Activated CD4-positive, alpha-beta T cell treated with anti-CD3 and anti-CD28 coated beads for 24 hours (primary cell): Measurements from ENCODE around the gene MED27.
"Not testable (repeated sequence)": the region's sequence is repeated elsewhere in the genome, so short reads cannot be mapped to it uniquely, and the experiment has no call there.

Source experiments
- DNase-seq, 2 donors: peaks; one replicate each; pipeline ENCODE4 v3.0.0-alpha.2; 2020; ENCODE audit warnings: low read depth in 2 of 2

The MED27 gene

DNA sequence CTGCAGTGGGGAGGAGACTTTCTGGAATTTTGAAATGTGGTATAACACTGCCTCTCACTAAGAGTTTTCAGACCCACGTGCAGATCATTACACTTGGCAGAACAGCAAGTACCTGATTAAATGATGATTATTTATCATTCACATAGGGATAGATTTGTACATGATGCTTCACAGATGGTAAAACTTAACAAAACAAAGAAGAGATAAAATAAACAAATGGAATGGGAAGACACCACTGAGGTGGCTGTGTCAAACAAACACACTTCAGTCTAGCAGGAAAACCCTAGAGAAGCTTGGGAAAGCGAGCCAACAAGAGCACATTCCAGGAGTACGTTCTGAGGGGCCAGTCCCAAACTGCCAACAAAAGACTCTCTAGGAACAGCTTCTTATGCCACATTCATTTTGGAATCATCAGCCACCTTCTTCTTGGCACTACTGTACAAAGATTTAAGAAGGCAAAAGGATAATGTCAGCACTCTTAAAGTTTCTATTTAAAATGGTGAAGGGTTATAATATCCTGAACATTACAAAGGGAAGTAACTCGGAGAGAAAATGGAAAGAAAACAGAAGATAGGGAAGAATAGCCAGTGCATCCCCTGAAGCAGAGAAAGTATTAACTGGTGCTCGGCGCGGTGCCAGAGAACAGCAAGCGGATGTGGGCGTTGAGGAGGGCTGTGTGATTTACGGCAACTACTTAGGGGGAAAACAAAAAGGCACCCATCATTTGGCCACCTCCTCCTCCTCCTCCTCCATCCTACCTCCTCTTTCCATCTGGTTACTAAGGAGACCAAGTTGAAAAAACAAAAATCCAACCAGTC lies 1.6 kb downstream of the MED27 start:
- peak in 1 of 2 donors; percentile 6 for DNase-seq

DNA sequence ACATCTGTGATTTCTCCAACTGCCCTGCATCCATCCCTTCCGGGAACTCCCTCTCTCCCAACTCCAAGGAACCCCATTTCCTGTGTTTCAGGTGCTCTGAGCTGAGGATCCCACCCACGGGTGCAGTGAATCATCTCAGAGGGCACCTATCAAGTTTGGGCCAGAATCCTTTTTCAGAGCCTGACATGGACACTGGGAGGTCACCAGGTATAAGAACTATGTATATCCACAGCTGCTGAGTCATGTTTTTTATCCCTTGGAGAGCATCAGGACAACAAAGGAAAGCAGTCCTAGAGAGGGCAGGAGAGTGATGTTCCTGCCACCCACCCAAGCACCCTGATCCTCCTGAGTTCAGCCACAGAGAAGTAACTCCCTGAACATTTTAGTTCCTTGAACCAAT lies 3.8 kb downstream of the MED27 start:
- no peak for DNase-seq

- no peak for DNase-seq
These were observed 4.9 kb downstream of the MED27 start for GRCh38 chr9:132074736-132075135.

DNA sequence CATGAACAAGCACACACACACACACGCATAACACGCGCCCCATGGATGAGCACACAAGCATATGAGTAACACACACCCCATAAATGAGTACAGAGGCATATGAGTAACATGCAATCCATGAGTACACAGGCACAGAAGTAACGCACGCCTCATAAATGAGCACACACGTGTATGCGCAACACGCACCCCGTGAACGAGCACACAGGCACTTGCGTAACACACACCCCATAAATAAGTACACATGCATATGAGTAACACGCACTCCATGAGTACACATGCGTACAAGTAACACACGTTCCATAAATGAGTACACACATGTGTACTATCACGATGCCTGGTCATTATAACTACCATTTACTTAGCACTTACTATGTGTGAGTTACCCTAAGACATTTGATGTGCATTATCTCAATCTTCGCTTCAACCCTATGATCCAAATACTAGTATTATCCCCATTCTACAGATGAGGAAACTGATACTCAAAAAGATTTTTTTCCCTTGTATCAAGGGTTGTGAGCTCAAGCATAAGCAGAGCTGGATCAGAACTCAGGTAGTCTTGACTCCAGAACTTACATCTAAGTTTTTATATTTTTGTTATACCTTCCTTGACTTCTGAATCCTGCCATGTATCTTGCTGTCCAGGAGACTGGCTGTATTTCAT lies 7.7 kb downstream of the MED27 start:
- no peak for DNase-seq

- DNase-seq, result no peak
These were observed 10.4 kb downstream of the MED27 start for GRCh38 chr9:132069046-132069898.

DNA sequence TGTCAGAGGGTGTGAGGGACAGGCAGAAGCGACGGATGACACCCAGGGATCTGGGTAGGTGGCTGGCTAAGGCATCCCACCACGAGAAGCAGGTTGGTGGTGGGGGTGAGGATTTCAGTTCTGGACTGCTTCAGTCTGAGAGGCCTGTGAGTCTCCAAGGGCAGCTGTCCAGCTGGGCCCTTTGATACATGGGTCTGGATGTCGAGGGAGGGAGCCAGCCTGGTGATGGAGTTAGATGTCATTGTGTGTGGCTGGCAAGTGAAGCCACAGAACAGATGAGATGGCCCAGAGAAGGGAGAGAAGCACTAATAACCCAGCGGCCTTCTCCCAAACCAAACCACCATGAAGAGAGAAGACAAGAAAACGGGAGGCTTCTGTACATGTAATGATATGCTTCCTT lies 11.1 kb downstream of the MED27 start:
- no peak for DNase-seq

DNA sequence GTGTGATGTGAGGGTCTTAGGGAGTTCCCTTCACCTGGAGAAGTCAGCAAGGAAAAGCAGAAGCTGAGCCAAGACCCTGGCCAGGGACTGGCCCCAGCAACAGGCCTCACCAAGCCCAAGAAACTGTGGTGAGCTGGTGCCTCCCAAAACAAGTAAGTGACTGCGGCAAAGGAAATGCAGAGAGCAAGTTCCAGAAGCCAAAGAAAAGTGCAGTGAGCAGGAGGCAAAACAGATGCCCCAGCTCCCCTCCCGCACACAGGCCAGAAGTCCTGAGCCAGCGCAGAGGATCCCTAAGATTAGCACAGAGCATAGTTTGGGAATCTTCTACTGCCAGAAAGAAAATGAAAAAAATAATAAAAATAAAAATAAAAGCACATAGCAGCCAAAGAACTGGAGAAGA lies 13.2 kb downstream of the MED27 start:
- DNase-seq, result no peak

DNA sequence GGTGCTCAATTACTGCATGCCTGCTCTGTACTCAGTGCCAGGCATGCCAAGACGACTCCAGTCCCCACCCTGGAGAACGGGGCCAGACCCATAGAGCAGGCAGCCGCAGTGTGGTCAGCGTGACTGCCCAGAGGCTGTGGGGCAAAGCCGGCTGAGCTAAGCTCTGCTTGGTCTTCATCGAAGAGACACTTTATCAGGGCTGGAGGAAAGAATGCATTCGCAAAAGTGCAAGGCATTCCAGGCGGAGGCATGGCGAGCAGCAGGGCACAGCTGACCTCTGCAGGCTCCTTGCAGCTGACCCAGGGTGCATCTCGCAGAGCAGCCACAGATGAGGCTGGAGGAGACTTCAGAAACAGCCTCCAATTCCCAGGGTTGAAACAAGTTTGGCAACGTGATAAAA lies 13.6 kb downstream of the MED27 start:
- DNase-seq, result no peak

DNA sequence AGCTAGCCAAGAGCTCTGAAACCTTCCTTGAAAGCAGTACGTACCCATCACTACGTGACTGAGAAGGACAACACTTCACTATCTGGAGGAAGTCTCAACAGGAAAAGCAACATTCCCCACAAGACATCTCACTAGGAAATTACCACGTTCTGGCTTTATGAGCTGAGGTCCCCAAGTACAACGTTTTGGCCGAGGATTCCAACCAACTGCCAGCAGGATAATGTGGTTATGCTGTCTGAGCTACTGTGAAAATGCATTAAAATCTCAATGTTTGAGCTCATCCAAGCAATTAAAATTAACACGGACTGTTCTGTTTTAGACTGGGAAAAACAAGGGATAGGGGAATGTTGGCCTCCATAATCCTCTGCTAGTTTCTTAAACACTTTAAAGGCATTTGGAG lies 16.4 kb downstream of the MED27 start:
- no peak for DNase-seq

DNA sequence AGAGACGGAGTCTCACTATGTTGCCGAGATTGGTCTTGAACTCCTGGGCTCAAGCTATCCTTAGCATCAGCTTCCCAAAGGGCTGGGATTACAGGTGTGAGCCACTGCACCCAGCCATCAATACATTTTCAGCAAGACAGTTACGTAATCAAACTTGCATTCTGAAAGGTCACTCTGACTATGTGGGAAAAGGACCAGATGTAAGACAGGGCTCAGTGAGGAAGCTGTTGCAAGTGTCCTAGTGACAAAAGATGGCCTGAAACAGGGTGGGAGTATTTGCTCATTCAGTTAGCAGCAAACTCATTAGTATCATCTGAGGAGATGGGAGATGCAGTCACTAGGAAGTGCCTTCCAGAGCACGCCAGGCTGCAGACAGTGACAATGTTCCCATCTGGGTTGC lies 16.9 kb downstream of the MED27 start:
- DNase-seq, result no peak

DNA sequence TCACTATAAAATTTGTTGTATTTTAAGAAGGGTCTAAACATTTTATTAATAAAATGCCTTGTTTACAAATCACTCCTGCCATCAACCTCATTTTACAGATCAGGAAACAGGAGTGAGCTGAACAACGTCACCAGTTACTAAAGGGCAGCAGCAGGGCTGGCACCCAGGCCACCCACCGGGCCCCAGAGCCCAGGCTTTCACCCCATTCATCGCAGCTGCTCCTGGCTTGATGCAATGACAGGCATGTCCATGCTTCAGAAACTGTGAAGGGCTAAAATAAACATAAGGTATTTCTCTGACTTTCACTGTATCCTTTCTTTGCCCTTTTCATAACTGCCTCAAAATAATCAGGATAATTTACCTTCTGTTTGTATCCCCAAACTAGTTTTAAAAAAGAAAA lies 18.1 kb downstream of the MED27 start:
- DNase-seq, result no peak

- DNase-seq, result no peak
These were observed 20.3 kb downstream of the MED27 start for GRCh38 chr9:132059361-132059760.

DNA sequence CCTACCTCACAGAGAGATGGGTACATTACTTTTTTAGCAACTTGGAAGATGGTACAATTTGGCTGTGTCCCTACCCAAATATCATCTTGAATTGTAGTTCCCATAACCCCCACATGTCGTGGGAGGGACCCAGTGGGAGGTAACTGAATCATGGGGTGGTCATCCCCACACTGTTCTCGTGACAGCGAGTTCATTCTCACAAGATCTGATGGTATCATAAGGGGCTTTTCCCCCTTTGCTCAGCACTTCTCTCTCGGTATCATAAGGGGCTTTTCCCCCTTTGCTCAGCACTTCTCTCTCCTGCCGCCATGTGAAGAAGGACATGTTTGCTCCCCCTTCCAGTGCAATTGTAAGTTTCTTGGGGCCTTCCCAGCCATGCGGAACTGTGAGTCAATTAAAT lies 21.4 kb downstream of the MED27 start:
- not testable (repeated sequence) for DNase-seq

DNA sequence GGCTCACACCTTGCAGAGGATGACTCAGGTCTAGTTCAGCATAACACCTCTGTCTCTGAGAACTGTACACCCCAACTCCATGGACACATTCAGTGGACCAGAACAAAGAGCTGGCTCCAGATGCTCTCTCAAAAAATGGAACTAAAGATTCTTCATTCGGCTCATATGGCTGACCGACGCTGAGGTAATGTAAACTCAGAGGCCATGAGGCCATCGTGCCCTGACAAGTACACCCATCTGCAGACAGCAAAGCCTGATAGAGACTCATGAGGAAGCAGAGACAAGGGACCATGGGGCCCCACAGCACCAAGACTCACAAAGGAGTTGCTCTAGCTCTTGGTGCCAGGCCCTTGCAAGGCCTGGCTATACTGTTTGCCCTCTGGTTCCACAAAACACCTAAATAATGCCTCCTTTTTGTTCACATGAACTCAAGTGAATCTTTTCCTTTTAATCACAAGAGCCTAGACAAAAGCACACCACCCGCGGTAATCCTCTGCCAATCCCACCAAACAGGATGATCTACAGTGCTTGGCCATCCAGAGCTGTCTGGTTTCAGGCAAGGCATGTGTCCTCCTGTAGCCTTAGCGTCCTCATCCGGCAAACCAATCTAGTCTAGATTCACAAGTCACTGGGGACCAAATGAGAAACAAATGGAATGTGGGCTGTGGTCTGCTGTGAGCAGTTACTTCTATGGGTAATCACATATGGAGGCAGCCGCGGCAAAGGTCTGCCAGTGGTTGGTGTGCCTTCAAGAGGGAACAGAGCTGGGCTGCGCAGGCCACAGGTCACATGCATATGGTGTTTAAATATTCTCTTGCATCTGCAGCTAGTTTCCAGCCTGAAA lies 22.7 kb downstream of the MED27 start:
- DNase-seq, result no peak

- no peak for DNase-seq
These were observed 23.9 kb downstream of the MED27 start for GRCh38 chr9:132055756-132056155.

- DNase-seq, result no peak
These were observed 25.6 kb downstream of the MED27 start for GRCh38 chr9:132054024-132054423.

DNA sequence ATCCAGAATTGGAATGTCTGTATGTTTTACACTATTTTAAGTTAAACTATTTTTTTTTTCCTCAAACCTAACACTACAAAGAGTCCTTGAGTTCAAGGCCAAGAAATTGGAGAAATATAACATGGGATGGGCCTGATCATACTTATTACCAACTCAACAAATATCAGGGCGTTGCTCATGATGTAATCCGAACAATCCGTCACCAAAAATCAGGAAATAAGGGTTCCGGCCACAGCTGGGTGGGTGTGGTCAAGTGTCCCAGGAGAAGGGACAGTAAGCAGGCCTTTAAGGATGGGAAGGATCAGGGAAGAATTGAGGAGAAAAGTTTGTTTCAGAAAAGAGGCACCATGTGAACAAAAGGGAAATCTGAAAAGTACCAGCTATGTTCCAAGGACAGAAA lies 29.8 kb downstream of the MED27 start:
- DNase-seq, result no peak

DNA sequence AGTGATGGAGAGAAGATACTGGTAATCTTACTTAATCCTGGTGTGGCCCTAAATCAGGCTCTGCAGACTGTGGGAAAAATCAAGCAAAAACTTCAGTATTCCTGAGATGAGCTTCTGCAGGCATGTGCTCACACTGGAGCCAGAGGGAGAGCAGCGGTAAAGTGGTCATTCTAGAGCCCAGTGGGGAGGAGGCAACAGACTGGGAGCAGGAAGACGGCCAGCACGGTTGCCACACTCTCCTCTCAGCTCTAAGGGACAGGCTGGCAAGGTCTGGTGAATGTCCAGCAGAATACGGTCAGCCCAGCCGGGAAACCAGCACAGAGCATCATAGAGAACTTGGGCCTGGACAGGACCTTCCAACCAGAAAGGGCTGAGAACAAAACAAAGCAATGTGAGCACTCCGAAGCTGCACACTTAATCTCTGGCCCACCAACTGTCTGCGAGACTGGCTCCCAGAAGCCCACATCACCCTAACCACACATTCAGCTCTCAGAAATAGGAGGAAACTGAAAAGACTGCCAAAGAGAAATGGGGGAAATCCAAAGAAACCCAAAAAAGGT lies 30.3 kb downstream of the MED27 start:
- no peak for DNase-seq

DNA sequence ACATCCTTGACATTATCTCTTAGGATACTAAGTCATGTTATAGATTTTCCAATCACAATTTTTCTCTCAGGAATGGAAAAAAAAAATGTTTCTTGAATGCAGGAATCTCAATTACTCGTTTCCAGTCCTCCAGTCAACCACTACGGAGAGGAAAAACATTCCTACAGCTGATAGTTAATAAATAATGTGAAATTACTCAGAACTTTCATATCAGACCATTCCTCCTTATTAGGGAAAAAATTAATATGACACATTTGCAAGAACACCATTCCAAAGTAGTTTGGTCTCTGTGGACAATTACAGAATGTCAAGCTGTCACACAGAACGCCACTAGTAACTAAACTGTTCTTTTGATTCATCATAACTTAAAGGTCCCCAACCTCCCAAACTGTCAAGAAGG lies 31.5 kb downstream of the MED27 start:
- no peak for DNase-seq

DNA sequence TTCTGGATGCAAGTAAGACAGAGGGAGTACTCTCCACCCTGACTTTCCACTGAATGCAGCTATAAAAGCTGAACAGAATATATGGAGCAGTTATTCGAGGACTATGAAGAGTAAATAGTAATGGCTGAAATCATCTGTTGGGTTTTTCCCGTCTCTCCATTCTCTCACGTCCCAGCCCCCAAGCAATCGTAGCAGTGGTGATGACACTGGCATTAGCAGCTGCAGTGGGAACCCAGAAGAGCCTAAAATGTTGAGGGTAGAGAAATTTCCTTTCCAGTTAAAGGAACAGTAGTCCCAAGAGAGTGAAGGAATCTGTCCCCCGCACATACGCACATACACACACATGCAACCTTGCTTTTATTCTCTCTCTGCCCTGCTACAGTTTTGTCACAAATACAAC lies 33.2 kb downstream of the MED27 start:
- DNase-seq, result no peak

GRCh38 chr9:132044176-132044875 lies 35.3 kb downstream of the MED27 start:
- no peak for DNase-seq
